ENCODE measurements around the gene DPP9.
"Not testable (repeated sequence)": the region's sequence is repeated elsewhere in the genome, so short reads cannot be mapped to it uniquely, and the experiment has no call there.

DPP9 gene

DNA sequence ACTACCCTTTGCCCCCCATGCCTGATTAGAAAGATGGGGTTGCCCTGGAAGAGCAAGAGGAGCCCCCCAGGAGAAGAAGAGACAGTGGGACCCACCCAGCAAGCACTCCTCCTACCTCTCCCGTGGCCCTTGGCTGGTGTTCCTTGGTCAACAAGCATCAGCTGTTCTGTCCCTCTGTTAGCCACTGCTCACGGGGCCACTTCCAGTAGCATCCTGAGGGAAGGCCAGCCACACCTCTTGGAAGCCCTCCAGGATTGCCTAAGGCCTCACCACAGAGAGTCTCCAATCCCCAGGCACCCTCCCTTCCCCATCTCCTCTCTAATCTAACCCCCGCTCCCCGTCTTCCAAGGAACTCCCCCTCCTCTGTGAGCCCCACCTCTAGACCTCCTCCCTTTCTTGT is 15.1 kb upstream of the DPP9 start:
- DNase-seq: no peak

DNA sequence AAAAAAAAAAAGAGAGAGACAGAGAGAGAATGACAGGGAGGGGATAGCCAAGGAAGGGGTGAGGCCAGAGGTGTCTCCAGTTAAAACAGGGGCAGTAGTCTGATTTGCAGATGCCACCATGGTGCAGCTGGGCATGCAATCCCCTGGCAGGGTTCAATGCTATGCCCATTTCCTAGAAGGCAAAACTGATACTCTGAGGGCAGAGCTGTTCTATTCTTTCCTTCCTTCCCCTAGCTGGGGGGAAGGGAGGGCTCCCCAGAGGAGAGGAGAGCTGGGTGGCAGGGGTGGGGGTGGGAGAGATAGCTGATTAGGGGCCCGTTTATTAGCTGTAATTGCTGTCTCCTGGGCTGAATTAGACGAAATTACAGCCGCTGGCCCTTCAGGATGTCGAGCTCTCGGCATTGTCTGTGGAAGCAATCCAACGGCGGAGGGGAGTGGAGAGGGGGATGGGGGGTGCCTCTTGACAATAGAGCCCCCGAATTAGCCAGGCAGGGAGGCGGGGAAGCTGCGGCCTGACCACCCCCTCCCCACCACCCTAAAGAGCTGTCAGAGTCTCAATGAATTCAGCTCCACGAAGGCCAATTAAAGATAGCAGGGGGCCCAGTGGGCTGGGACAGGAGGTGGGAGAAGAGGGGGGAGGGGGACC is 14.4 kb upstream of the DPP9 start:
- DNase-seq: no peak

GRCh38 chr19:4733755-4734345 is 10.2 kb upstream of the DPP9 start:
- DNase-seq: no peak

DNA sequence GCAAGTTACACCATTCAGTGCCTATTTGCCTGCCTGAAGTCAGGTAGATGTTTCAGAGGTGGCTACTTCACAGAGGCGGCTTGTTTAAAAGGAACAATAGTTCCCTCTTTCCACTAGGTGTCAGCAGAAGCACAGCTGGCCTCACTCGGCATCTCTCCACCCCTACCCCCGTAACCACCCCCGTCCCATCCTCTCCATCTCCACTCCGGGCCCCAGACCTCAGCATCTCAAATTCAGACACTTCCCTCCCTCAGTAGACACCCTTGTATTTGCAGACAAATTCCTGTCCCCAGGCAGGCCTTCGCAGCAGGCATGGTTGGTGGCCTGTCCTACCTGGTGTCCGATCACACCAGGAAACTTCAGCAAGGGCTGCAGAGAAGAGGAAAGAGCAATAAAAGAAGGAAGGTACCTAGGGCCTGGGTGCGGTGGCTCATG is 9.1 kb upstream of the DPP9 start:
- peak; percentile 59 to 76 for DNase-seq

DNA sequence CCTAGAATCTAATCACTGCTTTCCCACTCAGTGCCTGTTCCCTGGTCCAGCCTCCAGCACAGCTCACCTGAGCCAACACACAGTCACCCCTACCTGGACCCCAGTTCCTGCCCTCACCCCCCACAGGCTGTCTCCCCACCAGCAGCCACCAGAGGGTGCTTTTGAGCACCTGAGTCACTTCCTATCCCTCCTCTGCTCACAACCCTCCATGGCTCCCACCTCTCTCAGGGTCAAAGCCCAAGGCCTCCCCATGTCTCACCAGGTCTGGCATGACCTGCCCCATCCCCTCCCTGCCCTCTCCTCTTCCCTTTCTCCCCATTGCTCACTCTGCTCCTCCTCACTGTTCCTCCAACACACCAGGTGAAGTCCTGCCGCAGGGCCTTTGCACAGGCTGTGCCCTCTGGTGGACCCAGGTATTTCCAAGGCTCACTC is 7.1 kb upstream of the DPP9 start:
- no peak for DNase-seq

DNA sequence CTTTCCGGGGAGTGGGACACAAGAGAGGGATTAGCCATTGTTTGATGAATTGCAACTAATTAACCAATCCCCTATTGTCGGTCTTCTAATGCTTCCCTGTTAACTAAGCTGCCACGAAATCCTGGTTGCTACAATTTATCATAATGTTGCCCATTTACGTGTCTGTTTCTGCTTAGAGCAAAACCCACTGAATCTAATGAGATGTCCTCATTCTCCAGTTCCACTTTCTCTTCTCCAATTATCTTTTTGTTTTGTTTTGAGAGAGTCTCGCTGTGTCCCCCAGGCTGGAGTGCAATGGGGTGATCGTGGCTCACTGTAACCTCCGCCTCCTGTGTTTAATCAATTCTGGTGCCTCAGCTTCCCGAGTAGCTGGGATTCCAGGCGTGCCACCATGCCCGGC is 5.2 kb upstream of the DPP9 start:
- no peak for DNase-seq

DNA sequence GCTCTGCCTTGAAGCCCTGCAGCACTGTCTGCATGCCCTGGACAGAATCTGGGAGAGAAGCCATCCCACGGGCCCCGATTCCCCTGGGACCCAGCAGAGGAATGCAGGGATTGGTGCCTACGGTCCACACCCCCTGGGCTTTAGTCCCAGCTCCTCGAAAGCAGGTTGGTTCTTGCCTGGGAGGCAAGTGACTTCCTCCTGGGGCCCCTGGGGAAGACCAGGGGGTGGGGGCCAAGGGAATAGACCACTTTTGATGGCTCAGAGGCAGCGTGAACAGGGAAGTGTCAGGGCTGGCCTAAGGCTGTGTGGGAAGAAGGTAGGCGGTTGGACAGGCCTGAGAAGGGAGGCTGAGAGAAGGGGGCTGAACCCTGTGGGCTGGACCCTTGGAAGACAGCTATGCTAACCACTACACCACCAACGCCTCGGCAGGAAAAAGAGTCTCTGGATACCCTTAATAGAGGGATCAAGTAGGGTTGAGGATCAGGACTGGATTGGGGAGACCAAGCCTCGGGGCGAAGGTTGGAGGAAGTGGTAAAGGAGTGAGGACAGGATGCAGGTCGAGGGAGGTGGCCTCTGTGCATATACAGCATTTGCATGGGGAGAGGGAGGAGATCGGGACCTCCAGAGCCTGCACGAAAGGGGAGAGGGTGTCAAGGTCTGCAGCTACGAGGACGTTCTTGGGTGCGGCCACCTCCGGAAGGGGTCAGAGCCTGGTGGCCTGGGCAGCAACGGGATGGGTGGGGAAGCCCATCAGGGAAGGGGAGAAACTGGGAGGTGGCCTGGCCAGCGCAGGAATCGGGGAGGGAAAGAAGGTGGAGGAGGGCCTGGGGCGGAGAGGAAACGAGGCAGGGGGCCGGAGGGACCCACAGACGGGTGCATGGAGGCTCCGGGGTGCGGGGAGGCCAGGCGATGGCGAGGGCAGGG is 709 bp downstream of the DPP9 start:
- peak; percentile 5 to 9 for DNase-seq

DNA sequence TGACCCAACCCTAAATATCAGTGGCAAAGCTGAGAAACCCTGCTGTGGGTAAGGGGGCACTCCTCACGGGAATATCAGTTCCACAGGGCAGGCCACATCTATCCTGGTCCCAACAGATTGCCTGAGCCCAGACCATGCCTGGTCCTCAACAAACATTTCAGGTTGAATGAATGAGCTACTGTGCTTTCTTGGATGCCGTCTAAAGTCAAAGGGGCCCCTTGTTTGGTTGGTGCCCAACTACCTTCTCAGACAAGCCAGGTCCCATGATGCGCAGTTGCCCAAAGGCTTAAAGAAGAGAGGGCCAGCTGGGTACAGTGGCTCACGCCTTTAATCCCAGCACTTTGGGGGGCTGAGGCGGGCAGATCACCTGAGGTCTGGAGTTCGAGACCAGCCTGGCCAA is 2.4 kb downstream of the DPP9 start:
- DNase-seq: no peak

- no peak for DNase-seq
These were observed 3.5 kb downstream of the DPP9 start for GRCh38 chr19:4720037-4720700.

DNA sequence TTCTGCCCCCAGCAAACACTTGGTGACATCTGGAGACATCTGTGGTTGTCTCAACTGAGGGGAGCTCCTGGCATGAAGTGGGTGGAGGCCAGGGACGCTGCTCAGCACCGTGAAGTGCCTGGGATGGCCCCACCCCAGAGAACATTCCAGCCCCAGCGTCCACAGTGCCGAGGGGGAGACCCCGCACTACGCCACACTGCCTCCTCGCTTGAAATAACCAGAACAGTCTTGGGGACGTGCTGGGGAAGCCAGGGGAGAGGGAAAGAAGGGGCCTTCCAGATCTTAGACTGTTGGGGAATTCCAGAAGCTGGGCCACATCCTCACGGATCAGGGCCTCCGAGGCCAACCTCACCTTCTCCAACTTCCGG is 4.2 kb downstream of the DPP9 start:
- DNase-seq: no peak

GRCh38 chr19:4717966-4718701 is 5.5 kb downstream of the DPP9 start:
- no peak for DNase-seq

DNA sequence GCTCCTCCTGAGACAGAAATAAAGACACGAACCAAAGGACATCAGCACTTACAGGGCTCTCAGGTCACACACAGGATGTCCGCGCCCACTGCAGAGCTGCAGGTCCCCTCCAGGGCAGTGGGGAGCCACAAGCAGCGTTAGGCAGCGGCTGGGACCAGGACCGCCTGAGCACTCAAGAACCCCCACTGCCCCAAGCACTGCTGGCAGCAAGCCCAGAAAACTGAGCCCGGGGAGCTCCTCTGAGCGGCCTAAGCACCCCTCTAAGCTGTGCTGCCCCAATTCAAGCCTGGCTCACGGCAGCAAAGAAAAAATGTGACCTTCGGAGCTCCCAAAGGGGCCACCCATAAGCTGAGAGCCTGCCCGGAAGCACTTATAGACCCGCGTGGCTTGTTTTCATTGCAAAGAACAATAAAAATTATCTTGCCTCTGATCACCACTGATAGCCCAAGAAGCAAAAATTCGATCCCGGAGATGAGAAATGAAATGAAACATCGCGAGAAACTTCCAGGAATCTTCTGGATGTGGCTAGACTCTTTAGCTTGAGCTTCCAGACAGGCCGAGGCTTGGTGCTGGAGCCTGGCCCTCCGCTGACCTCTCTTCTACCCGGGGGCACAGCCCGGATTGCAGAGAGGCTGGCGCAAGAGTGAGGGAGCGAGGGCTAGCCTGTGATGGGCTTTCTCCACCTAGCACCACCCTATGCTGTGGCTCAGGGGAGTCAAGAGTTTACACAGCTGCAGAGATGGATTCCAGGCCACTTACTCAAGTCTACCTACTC is 6.3 kb downstream of the DPP9 start:
- DNase-seq: no peak

DNA sequence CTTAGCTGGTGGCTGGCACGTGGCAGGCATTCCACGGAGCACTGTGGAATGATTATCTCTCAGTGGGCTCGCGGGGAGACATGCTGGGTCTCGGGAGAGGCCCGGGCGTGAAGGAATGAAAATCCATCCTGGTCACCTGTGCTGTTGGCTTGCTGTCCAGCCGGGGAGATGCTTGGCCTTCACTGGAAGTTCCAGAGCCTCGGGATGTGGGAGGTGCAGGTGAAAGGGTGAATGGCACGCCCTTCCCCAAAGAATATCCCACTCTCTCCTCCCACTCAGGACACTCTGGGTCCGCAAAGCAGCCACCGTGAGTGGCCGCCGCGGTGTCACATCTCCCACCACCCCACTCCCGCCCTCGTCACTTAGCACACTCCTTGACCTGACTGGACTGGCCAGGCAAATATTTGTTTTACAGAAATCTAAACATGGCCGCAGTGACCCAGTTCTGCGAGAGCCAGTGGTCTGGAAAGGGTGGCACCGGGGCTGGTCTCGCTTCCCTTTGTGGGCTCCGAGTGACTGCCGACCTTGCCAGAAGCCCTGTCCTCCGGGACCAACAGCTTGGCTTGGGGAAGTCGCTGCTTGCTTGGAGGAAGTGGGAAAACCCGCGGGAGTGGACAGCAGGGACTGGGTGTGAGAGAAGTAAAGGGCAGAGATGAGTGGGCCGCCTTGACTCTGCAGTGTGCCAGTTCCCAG is 8.0 kb downstream of the DPP9 start:
- DNase-seq: no peak

DNA sequence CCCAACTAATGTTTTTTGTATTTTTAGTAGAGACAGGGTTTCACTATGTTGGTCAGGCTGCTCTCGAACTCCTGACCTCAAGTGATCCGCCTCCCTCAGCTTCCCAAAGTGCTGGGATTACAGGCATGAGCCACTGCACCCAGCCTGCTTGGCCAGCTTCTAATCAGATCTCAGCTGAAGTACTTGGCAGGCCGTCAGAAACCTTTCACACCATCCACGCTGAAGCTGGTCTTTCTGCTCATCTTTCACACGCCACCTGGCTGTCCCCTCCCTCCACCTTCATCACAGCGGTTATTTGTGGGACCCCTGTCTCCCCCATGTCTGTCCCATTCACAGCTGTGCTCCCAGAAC is 8.5 kb downstream of the DPP9 start:
- not testable (repeated sequence) for DNase-seq

DNA sequence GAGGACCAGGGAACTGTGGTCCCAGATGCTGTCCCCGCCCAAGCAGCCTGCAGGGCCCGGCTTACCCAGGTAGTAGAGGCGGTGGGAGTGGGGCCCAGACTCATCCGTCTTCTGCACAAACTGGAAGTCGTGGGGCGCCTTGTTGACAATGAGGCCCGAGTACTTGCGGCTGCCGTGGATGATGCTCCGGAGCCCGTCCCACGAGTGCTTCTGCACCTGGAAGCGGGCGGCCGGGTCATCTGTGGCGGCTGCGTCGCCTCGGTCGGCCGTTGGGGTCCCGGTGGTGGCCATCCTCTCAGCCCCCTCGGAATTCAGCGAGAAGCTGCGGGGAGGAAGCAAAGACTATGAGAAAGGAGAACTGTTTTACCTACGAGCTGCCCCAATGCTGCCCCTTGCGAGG is 9.6 kb downstream of the DPP9 start:
- DNase-seq: no peak

- DNase-seq: no peak
These were observed 10.2 kb downstream of the DPP9 start for GRCh38 chr19:4713384-4713951.

DNA sequence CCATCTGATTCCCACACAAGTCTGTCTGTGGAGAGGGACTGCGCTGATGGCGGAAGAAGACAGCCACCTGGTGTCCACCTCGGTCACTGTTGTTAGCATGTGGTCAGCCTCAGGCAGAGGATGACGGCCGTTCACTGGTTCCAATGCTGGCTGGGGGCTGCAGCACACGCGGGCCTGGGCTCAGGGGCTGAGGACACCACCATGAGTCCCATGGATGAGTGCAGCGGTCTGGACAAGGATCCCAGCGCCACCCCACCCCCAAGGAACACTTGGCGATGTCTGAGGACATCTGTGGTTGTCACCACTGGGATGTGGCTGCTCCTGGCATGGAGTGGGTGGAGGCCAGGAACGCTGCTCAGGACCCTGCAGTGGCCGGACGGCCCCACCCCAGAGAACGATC is 10.9 kb downstream of the DPP9 start:
- DNase-seq: no peak

DNA sequence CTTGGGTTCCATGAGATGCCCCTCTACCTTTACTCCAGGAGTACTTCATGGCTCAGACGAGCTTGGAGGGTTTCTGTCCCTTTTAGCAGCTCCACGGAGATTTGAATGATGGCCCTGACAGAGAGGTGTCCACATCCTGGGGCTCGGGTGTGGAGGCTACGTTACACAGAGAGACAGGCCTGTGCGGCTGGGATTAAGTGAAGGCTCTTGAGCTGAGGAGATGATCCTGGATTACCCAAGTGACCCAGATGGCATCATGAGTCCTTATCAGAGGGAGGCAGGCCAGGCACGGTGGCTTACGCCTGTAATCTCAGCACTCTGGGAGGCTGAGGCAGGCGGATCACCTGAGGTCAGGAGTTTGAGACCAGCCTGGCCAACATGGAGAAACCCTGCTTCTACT is 12.4 kb downstream of the DPP9 start:
- no peak for DNase-seq

GRCh38 chr19:4710281-4710600 is 13.4 kb downstream of the DPP9 start:
- no peak for DNase-seq

GRCh38 chr19:4709440-4710280 is 14.0 kb downstream of the DPP9 start:
- DNase-seq: no peak

Measured in AML-193 (cell line).